Measurements from ENCODE around the gene SPSB4.

Gene SPSB4

GRCh38 chr3:141076797-141077571, 25.8 kb downstream of the SPSB4 start:
- DNase-seq, result peak; percentile 87

- DNase-seq, result no peak
These were observed 26.5 kb downstream of the SPSB4 start for GRCh38 chr3:141077631-141078030.

- no peak for DNase-seq
These were observed 27.1 kb downstream of the SPSB4 start for GRCh38 chr3:141078200-141078599.

GRCh38 chr3:141080431-141080830, 29.3 kb downstream of the SPSB4 start:
- peak; percentile 12 for DNase-seq

GRCh38 chr3:141081141-141081795, 30.1 kb downstream of the SPSB4 start:
- no peak for DNase-seq

GRCh38 chr3:141082064-141082463, 30.9 kb downstream of the SPSB4 start:
- no peak for DNase-seq

- peak; percentile 12 for DNase-seq
These were observed 32.1 kb downstream of the SPSB4 start for GRCh38 chr3:141083226-141083625.

GRCh38 chr3:141083836-141084649, 32.9 kb downstream of the SPSB4 start:
- DNase-seq, result peak; percentile 80

GRCh38 chr3:141085343-141086070, 34.4 kb downstream of the SPSB4 start:
- DNase-seq, result peak; percentile 32

- DNase-seq, result no peak
These were observed 35.0 kb downstream of the SPSB4 start for GRCh38 chr3:141086188-141086587.

- peak; percentile 50 for DNase-seq
These were observed 36.1 kb downstream of the SPSB4 start for GRCh38 chr3:141087076-141087777.

- no peak for DNase-seq
These were observed 36.6 kb downstream of the SPSB4 start for GRCh38 chr3:141087778-141088130.

- no peak for DNase-seq
These were observed 38.4 kb downstream of the SPSB4 start for GRCh38 chr3:141089339-141090152.

- DNase-seq, result peak; percentile 43
These were observed 40.3 kb downstream of the SPSB4 start for GRCh38 chr3:141091426-141091825.

GRCh38 chr3:141092663-141093062, 41.5 kb downstream of the SPSB4 start:
- no peak for DNase-seq

- DNase-seq, result peak; percentile 52
These were observed 42.2 kb downstream of the SPSB4 start for GRCh38 chr3:141093397-141093796.

GRCh38 chr3:141093971-141094684, 43.0 kb downstream of the SPSB4 start:
- peak; percentile 71 for DNase-seq

GRCh38 chr3:141094790-141095545, 43.8 kb downstream of the SPSB4 start:
- DNase-seq, result peak; percentile 95

- DNase-seq, result no peak
These were observed 44.4 kb downstream of the SPSB4 start for GRCh38 chr3:141095546-141095937.

- DNase-seq, result peak; percentile 17
These were observed 45.0 kb downstream of the SPSB4 start for GRCh38 chr3:141096164-141096563.
